A549 (cell line): ENCODE measurements around the gene SEC16B. TPM values are rescaled to one million over a fixed set of nuclear protein-coding genes. Genes with fewer than 3 reads are reported as not detected.

Experiments used
- ATAC-seq, 2 experiments: fragments of 200-7000 bp in 1 of 2; fragments of >200 bp in 1 of 2; cut with Nextera tagmentation in 1 of 2; cut with Tn5 transposase in 1 of 2; 3 replicates each; pipeline versions ENCODE4 v1.8.0 to v1.9.1; 2018 to 2020; ENCODE audit warnings: mild to moderate bottlenecking in 1 of 2, moderate library complexity in 1 of 2
- CTCF ChIA-PET: fragments of 300-600 bp; sonication (Branson Sonifier 250); formaldehyde crosslinking; extraction: SDS; loops from one replicate; lab custom pipeline; 2021; ENCODE audit warnings: antibody characterized with exemption, inconsistent platforms; lab: Yijun Ruan, JAX
- POLR2A ChIA-PET: fragments of 350-600 bp; formaldehyde crosslinking; extraction: SDS; loops from one replicate; lab custom pipeline; 2021; ENCODE audit warnings: antibody characterized with exemption, inconsistent platforms; lab: Yijun Ruan, JAX
- DNase-seq, 2 experiments: peaks; one replicate each; pipeline versions ENCODE4 v3.0.0 to v3.0.0-alpha.2; 2011 to 2016; ENCODE audit warnings: low read depth in 1 of 2, low spot score in 1 of 2
- FAIRE-seq: peaks from 2 replicates; lab custom pipeline; 2011; peaks lifted over from hg19 to GRCh38; lab: Jason Lieb, UNC
- H3K27ac ChIP-seq, 2 experiments: fragments of >200 bp; sonication (Bioruptor Twin); formaldehyde crosslinking; 3 replicates each; pipeline ENCODE4 v1.5.1; 2016 to 2017
- H3K4me1 ChIP-seq: fragments of >200 bp; sonication (Bioruptor Twin); formaldehyde crosslinking; 3 replicates; pipeline ENCODE4 v1.6.1; 2016
- H3K4me2 ChIP-seq: fragments of >200 bp; sonication (Bioruptor Twin); formaldehyde crosslinking; 3 replicates; pipeline ENCODE4 v1.6.1; 2016
- H3K4me3 ChIP-seq: fragments of >200 bp; sonication (Bioruptor Twin); formaldehyde crosslinking; 3 replicates; pipeline ENCODE4 v1.5.1; 2016
- H3K9me3 ChIP-seq: fragments of >200 bp; sonication (Bioruptor Twin); formaldehyde crosslinking; 3 replicates; pipeline ENCODE4 v1.6.1; 2016
- CEBPB ChIP-seq, 2 experiments: fragments of >200 bp in 1 of 2; sonication (Bioruptor Twin) in 1 of 2; formaldehyde crosslinking in 1 of 2; IDR thresholded peaks; 2 replicates each; pipeline ENCODE4 v1.6.1; 2012 to 2016
- CHD4 ChIP-seq: fragments of 200-600 bp; sonication (generic); IDR thresholded peaks from 2 replicates; pipeline ENCODE4 v1.6.1; 2016; ENCODE audit warnings: antibody characterized with exemption, mild to moderate bottlenecking, borderline replicate concordance
- ELK1 ChIP-seq: fragments of 150-350 bp; IDR thresholded peaks from 2 replicates; pipeline ENCODE4 v1.6.1; 2014; ENCODE audit warnings: low read depth, mild to moderate bottlenecking, low read length
- FOSL2 ChIP-seq, 2 experiments: fragments of 450-650 bp in 1 of 2; fragments of >200 bp in 1 of 2; sonication (Bioruptor Twin) in 1 of 2; formaldehyde crosslinking; IDR thresholded peaks; 2 replicates each; pipeline versions ENCODE4 v1.5.0 to v1.6.1; 2016 to 2020; ENCODE audit warnings: mild to moderate bottlenecking in 1 of 2, moderate library complexity in 1 of 2
- HDAC2 ChIP-seq: fragments of 200-600 bp; sonication (generic); IDR thresholded peaks from 2 replicates; pipeline ENCODE4 v1.6.1; 2016
- HES2 ChIP-seq: fragments of >200 bp; sonication (Bioruptor Twin); formaldehyde crosslinking; IDR thresholded peaks from 2 replicates; pipeline ENCODE4 v1.6.1; 2016
- HMGXB4 ChIP-seq: fragments of 250-450 bp; sonication (Bioruptor Pico); IDR thresholded peaks from 2 replicates; pipeline ENCODE4 v1.5.0; 2021; ENCODE audit warnings: mild to moderate bottlenecking, moderate library complexity, borderline replicate concordance
- HOXB13 ChIP-seq: fragments of 250-450 bp; sonication (Bioruptor Pico); IDR thresholded peaks from 2 replicates; pipeline ENCODE4 v1.5.0; 2020; ENCODE audit warnings: low read depth, mild to moderate bottlenecking, moderate library complexity
- JUNB ChIP-seq: fragments of >200 bp; sonication (Bioruptor Twin); formaldehyde crosslinking; IDR thresholded peaks from 2 replicates; pipeline ENCODE4 v1.6.1; 2016
- KDM1A ChIP-seq: fragments of 200-600 bp; sonication (generic); IDR thresholded peaks from 2 replicates; pipeline ENCODE4 v1.6.1; 2016; ENCODE audit warnings: low read depth, mild to moderate bottlenecking
- MAFK ChIP-seq: fragments of 450-650 bp; IDR thresholded peaks from 2 replicates; pipeline ENCODE4 v1.6.1; 2014; ENCODE audit not compliant: partially characterized antibody
- MAZ ChIP-seq: fragments of 150-350 bp; IDR thresholded peaks from 2 replicates; pipeline ENCODE4 v1.6.1; 2014; ENCODE audit warnings: antibody characterized with exemption, low read depth, low read length, borderline replicate concordance
- MYC ChIP-seq: IDR thresholded peaks from 2 replicates; pipeline ENCODE4 v1.6.1; 2012; ENCODE audit warnings: mild to moderate bottlenecking, inconsistent platforms, low read length, improper control_type of control experiment, borderline replicate concordance
- NFE2L2 ChIP-seq: fragments of 150-350 bp; conservative IDR thresholded peaks from 2 replicates; pipeline ENCODE4 v1.6.1; 2014; ENCODE audit warnings: low read length
- POLR2A ChIP-seq: IDR thresholded peaks from 2 replicates; pipeline ENCODE4 v1.6.1; 2012; ENCODE audit warnings: mild to moderate bottlenecking, low read length
- RAD21 ChIP-seq, 2 experiments: fragments of >200 bp in 1 of 2; sonication (Bioruptor Twin) in 1 of 2; formaldehyde crosslinking in 1 of 2; IDR thresholded peaks in 1 of 2; conservative IDR thresholded peaks in 1 of 2; 2 replicates in 1 of 2; 3 replicates in 1 of 2; pipeline ENCODE4 v1.6.1; 2012 to 2018; ENCODE audit warnings: inconsistent platforms in 1 of 2
- RARB ChIP-seq: fragments of 250-450 bp; sonication (Bioruptor Pico); IDR thresholded peaks from 2 replicates; pipeline ENCODE4 v1.8.0; 2021; ENCODE audit warnings: mild to moderate bottlenecking, moderate library complexity
- RCOR1 ChIP-seq: fragments of 150-350 bp; IDR thresholded peaks from 2 replicates; pipeline ENCODE4 v1.6.1; 2014; ENCODE audit warnings: antibody characterized with exemption, low read length, low read depth
- REST ChIP-seq: fragments of 200-600 bp; sonication (generic); IDR thresholded peaks from 2 replicates; pipeline ENCODE4 v1.6.1; 2016; ENCODE audit warnings: antibody characterized with exemption, mild to moderate bottlenecking, moderate library complexity
- SMC3 ChIP-seq: fragments of >200 bp; sonication (Bioruptor Twin); formaldehyde crosslinking; IDR thresholded peaks from 3 replicates; pipeline ENCODE4 v1.6.1; 2018; ENCODE audit warnings: inconsistent platforms
- ZFP36 ChIP-seq: fragments of 450-650 bp; IDR thresholded peaks from 2 replicates; pipeline ENCODE4 v1.6.1; 2014; ENCODE audit warnings: borderline replicate concordance; ENCODE audit not compliant: partially characterized antibody
- WGBS: methylation state at CpG from one replicate; pipeline ENCODE4 v1.1.6; 2017; ENCODE audit errors: missing lambda C conversion rate; 5-methylcytosine and 5-hydroxymethylcytosine counted together
- polyA plus RNA-seq, 4 experiments: library from polyadenylated mRNA; depleted of rRNA in 3 of 4; stranded (reverse); fragments of >200 nt; fragmentation: RNase III in 1 of 4; extraction: RNeasy Plus Mini Kit Qiagen cat#74134 plus additional on column Dnase treatment in 1 of 4; gene quantifications; 2 replicates in 3 of 4; 3 replicates in 1 of 4; pipeline ENCODE4 v1.2.3, GENCODE V29; 2011 to 2017

Gene SEC16B
- polyA plus RNA-seq, 2 of the 4 experiments (the other 2 are of a cell fraction): 1.3 to 2.6 TPM

GRCh38 chr1:177909416-177909815, 60.4 kb downstream of the SEC16B start:
- DNase-seq (no peak), ATAC-seq (no peak)
- 3% methylated on average over 2 of the region's 2 CpGs for WGBS
- POLR2A ChIA-PET: no interaction called here
- no peak overlapping the region for H3K4me3 ChIP-seq
- TF ChIP-seq ZFP36: no peak
- TF ChIP-seq RCOR1: no peak
- no peak for TF ChIP-seq CEBPB (IDR thresholded peaks at IDR 0.05)
- no peak for TF ChIP-seq NFE2L2
- no peak for TF ChIP-seq POLR2A
- TF ChIP-seq MAFK: no peak
- TF ChIP-seq HMGXB4 (CRISPR knock-in tag): no peak
- TF ChIP-seq CHD4: no peak
- TF ChIP-seq RAD21 (conservative IDR thresholded peaks at IDR 0.05 in 1 of 2, IDR thresholded peaks at IDR 0.05 in 1 of 2): no peak
- no peak for TF ChIP-seq HDAC2
- TF ChIP-seq FOSL2 (IDR thresholded peaks at IDR 0.05): no peak
- TF ChIP-seq FOSL2 (CRISPR knock-in tag; IDR thresholded peaks at IDR 0.05): no peak
- no peak for TF ChIP-seq KDM1A
- TF ChIP-seq ELK1: no peak
- no peak for TF ChIP-seq MAZ
- no peak for TF ChIP-seq MYC
- no peak for TF ChIP-seq SMC3
- no peak for TF ChIP-seq JUNB
- TF ChIP-seq REST: no peak
- no peak for TF ChIP-seq HES2
- no peak for TF ChIP-seq RARB (CRISPR knock-in tag)
- TF ChIP-seq, all 56 proteins: peak for 0
- Histone ChIP-seq H3K4me1 (no peaks in the 10 kb centered on the region), H3K27ac (no peak overlapping the region), H3K9me3 (no peaks in the 10 kb centered on the region), H3K4me2 (no peak overlapping the region)
- FAIRE-seq: no peak
- CTCF ChIA-PET: interaction anchor here (1.2 to 1.7 kb wide), 2 partner anchors 11 to 1012 kb away, joined by 4 to 5 read pairs; no protein-coding TSS in a partner anchor

- TF ChIP-seq HOXB13 (CRISPR knock-in tag): no peak
- TF ChIP-seq NFE2L2: no peak
- no peak for TF ChIP-seq MYC
- no peak for TF ChIP-seq HDAC2
- no peak for TF ChIP-seq MAZ
- TF ChIP-seq ELK1: no peak
- TF ChIP-seq KDM1A: no peak
- ChIA-PET CTCF (interaction anchor here (0.9 to 1.8 kb wide), 2 partner anchors 10 to 39 kb away, joined by 4 to 5 read pairs; no protein-coding TSS in a partner anchor), POLR2A (no interaction called here)
- H3K4me2 ChIP-seq: no peak overlapping the region
- H3K27ac ChIP-seq: no peak overlapping the region
- no peaks in the 10 kb centered on the region for H3K4me1 ChIP-seq
- DNase-seq: no peak
- WGBS: 6% methylated on average over 5 of the region's 5 CpGs
- no peak for FAIRE-seq
- no peak overlapping the region for H3K4me3 ChIP-seq
- no peaks in the 10 kb centered on the region for H3K9me3 ChIP-seq
- ATAC-seq: no peak
These were observed 62.9 kb downstream of the SEC16B start for GRCh38 chr1:177907000-177907399.
